ENCODE data around the gene TFEB.

TFEB gene

DNA sequence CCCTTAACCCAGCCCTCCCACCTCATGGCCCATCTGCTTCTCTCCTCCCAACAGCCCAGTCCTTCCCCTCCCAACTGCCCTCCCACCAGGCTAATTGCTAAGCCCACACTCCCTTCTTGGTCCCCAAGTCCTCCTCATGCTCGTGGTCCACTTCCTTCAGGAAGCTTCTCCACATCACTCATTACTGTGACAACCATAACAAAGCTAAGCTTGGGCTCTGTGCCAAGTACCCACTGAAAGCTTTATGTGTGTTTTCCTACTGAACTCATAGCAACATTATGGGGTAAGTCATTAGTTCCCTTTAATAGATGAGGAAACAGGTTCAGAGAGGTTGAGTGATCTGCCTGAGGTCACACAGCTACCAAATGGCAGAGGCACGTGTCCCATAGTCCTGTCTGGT is 28.1 kb upstream of the TFEB start:
- no peak for DNase-seq

DNA sequence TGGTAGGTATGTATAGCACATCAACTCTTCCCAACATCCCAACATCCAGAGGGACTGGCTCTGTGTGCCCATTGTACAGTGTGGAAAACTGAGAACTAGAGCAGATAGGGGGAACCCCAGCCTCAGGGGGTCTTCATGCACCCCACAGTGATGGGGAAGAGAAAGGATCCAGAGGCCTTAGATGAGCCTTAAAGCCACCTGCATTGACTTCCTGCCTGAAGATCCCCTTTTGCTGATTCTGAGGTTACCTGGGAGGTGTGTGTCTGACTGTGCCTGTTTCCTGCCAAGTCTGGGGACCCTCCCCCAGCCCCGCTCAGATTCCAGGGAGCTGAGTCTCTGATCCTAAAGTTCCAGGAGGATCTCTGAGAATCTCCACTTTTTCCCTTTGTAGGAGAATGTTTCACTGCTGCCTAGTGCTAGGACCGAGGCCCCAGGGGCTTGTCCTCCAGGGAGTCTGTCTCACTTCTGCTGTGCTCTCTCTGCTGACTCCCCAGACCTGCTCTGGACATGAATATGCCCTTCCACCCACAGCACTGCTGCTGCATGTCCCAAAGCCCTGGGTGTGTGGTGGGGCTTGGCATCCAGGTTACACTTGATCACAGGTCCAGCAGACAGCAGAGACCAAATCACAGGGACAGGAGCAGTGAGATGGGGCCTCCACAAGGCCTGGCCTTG is 24.6 kb upstream of the TFEB start:
- DNase-seq: no peak

DNA sequence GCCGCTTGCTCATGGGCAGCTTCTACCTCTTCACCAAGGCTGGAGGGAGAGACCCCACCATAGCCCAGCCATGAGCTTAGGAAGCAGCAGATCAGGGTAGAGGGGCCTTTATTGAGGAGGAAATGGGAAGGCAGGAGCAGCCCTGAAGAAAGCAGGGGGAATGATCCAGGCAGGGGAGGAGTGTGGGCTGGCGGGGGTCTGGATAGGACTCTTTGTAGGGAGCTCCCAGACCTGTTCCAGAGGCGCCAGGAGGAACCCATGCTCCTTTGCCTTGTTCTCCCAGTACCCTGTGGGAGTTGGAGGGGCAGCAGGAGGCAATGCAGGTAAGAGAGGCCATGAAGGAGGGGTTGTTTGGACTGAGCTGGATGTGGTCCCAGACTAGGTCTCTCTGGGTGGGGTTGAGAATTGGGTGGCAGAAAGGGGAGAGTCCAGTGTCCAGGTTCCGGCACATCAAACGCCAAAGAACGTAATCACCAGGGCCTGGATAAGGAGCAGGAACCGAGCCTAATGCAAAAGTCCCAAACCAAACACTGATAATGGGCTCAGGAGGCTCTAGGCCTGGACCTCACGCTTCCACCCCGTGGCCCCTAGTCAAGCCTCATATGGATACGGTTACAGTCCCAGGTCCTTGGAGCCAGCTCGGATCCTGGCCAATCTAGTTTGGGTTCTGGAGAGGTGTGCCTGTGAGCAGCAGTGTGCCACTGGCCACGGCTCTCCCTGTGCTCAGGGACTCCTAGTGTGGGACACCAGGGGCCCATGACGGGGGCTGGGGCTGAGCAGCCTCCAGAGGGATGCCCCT is 23.9 kb upstream of the TFEB start:
- DNase-seq: no peak

DNA sequence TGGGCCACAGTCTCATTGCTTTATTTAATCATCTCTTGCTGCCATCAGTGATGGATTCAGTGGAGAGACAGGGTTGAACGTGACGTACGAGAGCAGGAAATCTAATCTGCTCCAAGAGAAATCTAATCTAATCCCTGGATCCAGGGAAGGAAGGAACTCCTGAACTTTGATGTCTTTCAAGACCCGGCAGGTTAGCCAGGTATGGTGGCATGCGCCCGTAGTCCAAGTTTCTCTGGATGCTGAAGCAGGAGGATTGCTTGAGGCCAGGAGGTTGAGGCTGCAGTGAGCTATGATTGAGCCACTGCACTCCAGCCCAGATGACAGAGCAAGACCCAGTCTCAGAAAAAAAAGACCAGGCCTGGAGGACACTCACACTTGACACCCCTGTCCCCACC is 23.2 kb upstream of the TFEB start:
- no peak for DNase-seq

- DNase-seq: no peak
Observed at GRCh38 chr6:41757931-41758640, 22.7 kb upstream of the TFEB start.

GRCh38 chr6:41757271-41757670 is 21.9 kb upstream of the TFEB start:
- DNase-seq: no peak

DNA sequence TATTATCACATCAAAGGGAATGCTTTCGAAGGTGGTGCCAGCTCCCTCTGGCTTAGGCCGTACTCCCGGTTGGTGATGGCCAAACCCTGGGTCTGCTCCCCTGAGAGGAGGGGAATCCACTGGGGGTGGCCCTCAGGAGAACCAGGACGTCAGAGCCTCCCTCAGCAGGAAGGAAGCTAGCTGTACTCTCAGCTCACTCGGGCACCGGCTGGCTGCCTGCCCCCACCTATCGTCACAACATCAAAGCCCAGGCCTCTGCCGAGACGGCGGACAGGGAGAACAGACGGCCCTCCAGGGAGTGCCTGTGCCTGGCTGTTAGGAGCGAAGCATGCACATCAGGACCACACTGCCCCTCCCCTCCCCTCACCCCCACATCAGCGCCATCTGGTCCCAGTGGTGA is 20.9 kb upstream of the TFEB start:
- no peak for DNase-seq

GRCh38 chr6:41755895-41756294 is 20.5 kb upstream of the TFEB start:
- DNase-seq: no peak

- DNase-seq: no peak
Observed at GRCh38 chr6:41750374-41750773, 15.0 kb upstream of the TFEB start.

DNA sequence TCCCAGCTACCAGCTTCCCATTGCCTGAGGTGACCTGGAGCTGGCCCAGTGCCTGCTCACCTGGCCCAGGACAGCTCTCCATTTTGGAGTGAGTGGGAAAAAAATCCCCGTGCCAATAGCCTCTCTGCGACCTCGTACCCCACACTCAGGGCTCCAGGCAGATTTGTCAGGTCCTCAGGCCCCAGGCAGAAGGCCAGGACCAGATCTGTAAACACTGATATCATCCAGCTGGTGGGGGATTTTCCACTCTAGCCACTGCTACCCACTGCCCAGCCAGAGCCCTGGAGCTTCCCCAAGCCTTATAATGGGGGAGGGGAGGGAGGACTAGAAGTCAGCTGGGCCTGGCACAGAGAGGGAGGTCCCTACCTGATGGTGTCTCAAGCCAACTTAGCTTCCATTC is 13.1 kb upstream of the TFEB start:
- no peak for DNase-seq

- no peak for DNase-seq
Observed at GRCh38 chr6:41748102-41748477, 12.7 kb upstream of the TFEB start.

GRCh38 chr6:41747256-41748101 is 12.1 kb upstream of the TFEB start, which contains the start of gene PGC:
TSS of gene PGC (minus strand) at chr6:41747397. CDS start at chr6:41747334, 63 bp downstream.
- no peak for DNase-seq

DNA sequence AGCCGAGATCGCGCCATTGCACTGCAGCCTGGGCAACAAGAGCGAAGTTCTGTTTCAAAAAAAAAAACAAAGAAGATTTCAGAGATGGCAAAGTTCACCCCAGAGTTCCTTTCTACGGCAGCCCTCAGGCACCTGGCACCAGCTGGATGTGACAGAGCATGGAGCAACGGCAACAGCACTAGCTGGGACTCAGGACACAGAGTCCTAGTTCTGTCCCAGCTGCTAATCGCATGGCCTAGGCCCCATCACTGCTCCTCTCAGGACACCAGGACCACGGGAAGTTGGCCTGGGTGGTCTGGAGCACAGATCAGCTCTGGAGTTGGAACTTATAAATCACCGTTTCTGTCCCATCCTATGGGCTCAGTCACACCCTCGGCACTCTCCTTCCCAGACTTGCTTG is 10.7 kb upstream of the TFEB start:
- DNase-seq: no peak

GRCh38 chr6:41744236-41744787 is 8.9 kb upstream of the TFEB start:
- no peak for DNase-seq

GRCh38 chr6:41743406-41744235 is 8.2 kb upstream of the TFEB start:
- DNase-seq: no peak

GRCh38 chr6:41741625-41742490 is 6.5 kb upstream of the TFEB start:
- DNase-seq: no peak

GRCh38 chr6:41740366-41741162 is 5.2 kb upstream of the TFEB start:
- no peak for DNase-seq

DNA sequence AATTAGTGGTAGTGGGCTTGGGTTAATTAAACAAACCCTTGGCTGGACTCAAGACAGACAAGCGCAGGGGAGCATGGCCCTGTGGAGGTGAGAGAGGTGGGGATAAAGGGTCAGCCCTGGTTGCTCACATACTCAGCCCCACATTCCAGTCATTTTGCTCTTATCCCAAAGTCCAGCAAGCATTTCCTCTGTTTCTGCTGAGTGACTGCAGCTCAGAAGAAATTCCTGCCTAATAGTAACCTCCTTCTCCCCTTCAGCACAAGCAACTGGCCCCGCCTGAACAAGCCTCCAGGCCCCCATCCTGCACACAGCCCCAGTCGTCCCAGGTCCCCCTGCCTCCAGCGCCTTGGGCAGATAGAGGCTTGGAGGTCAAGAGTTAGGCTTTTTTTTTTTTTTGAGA is 3.6 kb upstream of the TFEB start:
- DNase-seq: no peak

- no peak for DNase-seq
Observed at GRCh38 chr6:41737591-41738130, 2.3 kb upstream of the TFEB start.
